Fibroblast of lung (primary cell): Measurements from ENCODE around the gene MYH13.

Experiments used
- CTCF ChIP-seq, 2 donors: IDR thresholded peaks in 1 of 2; conservative IDR thresholded peaks in 1 of 2; 1 replicate in 1 of 2; 2 replicates in 1 of 2; pipeline ENCODE4 v1.5.1; 2011 to 2012; ENCODE audit warnings: low read length in 2 of 2, control low read depth in 1 of 2, inconsistent platforms in 1 of 2, low read depth in 1 of 2, mild to moderate bottlenecking in 1 of 2
- EZH2 ChIP-seq: IDR thresholded peaks from 2 replicates; pipeline ENCODE4 v1.5.1; 2012; ENCODE audit warnings: low read length, control low read depth, mild to moderate bottlenecking; ENCODE audit errors: missing control alignments

GRCh38 chr17:10265100-10265810, 107.6 kb downstream of the MYH13 start:
- TF ChIP-seq CTCF (conservative IDR thresholded peaks at IDR 0.05 in 1 of 2, IDR thresholded peaks at IDR 0.05 in 1 of 2; ENCODE audit: low read depth in 1 of 2, low read length in 2 of 2), result no peak
- no peak for TF ChIP-seq EZH2
